ENCODE data around the gene PCDHA11.

GRCh38 chr5:140883927-140884697 lies 15.4 kb downstream of the PCDHA11 start:
- no peak for TF ChIP-seq CTCF (IDR thresholded peaks at IDR 0.05)
- no peak for TF ChIP-seq POLR2AphosphoS5 (IDR thresholded peaks at IDR 0.05)
- no peak for TF ChIP-seq POLR2A (IDR thresholded peaks at IDR 0.05)
- no peak for TF ChIP-seq EP300 (IDR thresholded peaks at IDR 0.05; ENCODE audit: low read depth)

Data from transverse colon (tissue), 4 donors.